Karpas-422 (cell line): ENCODE results near the gene CTAGE6. TPM values are rescaled to one million over a fixed set of nuclear protein-coding genes. Genes with fewer than 3 reads are reported as not detected.
"Not testable (repeated sequence)": the region's sequence is repeated elsewhere in the genome, so short reads cannot be mapped to it uniquely, and the experiment has no call there.

Source experiments
- DNase-seq: peaks from one replicate; pipeline ENCODE4 v3.0.0-alpha.2; 2015
- H2AFZ ChIP-seq: fragments of 200-600 bp; sonication (generic); 2 replicates; pipeline ENCODE4 v1.6.1; 2014; ENCODE audit warnings: antibody characterized with exemption, low read length, mixed read lengths
- H3K27ac ChIP-seq: fragments of 200-600 bp; sonication (generic); 2 replicates; pipeline ENCODE4 v1.5.1; 2014; ENCODE audit warnings: mild to moderate bottlenecking, low read length, moderate library complexity
- H3K27me3 ChIP-seq: fragments of 200-600 bp; sonication (generic); 2 replicates; pipeline ENCODE4 v1.6.1; 2014; ENCODE audit warnings: low read length, mixed read lengths
- H3K36me3 ChIP-seq: fragments of 200-600 bp; sonication (generic); 2 replicates; pipeline ENCODE4 v1.6.1; 2014; ENCODE audit warnings: low read length, mixed read lengths; ENCODE audit not compliant: insufficient read depth
- H3K4me1 ChIP-seq: fragments of 200-600 bp; sonication (generic); 2 replicates; pipeline ENCODE4 v1.6.1; 2014; ENCODE audit warnings: mild to moderate bottlenecking, low read length, mixed read lengths
- H3K4me2 ChIP-seq: fragments of 200-600 bp; sonication (generic); 2 replicates; pipeline ENCODE4 v1.6.1; 2014; ENCODE audit warnings: low read length, low read depth, mild to moderate bottlenecking; ENCODE audit not compliant: poor library complexity, severe bottlenecking
- H3K4me3 ChIP-seq: fragments of 200-600 bp; sonication (generic); 2 replicates; pipeline ENCODE4 v1.5.1; 2014; ENCODE audit warnings: mild to moderate bottlenecking, antibody characterized with exemption, low read length, mixed read lengths
- H3K79me2 ChIP-seq: fragments of 200-600 bp; sonication (generic); 2 replicates; pipeline ENCODE4 v1.6.1; 2014; ENCODE audit warnings: mild to moderate bottlenecking, low read length, mixed read lengths
- H3K9ac ChIP-seq: fragments of 200-600 bp; sonication (generic); 2 replicates; pipeline ENCODE4 v1.6.0; 2014; ENCODE audit warnings: low read length
- H3K9me2 ChIP-seq: fragments of 200-600 bp; sonication (generic), shearing (Covaris generic); replicated peaks from 2 replicates; pipeline ENCODE4 v1.6.0; 2014; ENCODE audit warnings: mild to moderate bottlenecking, low read length, moderate library complexity; ENCODE audit not compliant: insufficient read depth
- H3K9me3 ChIP-seq: fragments of 300-700, 200-600 bp; sonication (generic); 2 replicates; pipeline ENCODE4 v1.6.1; 2014; ENCODE audit warnings: low read length, mixed read lengths
- H4K20me1 ChIP-seq: fragments of 200-600 bp; sonication (generic); 2 replicates; pipeline ENCODE4 v1.6.1; 2014; ENCODE audit warnings: mild to moderate bottlenecking, antibody characterized with exemption, low read length, low read depth; ENCODE audit not compliant: insufficient read depth
- total RNA-seq: library from RNA; depleted of rRNA; stranded (reverse); fragments of >200 nt; shearing (Covaris generic); gene quantifications from 2 replicates; pipeline ENCODE4 v1.2.3, GENCODE V29; 2014; ENCODE audit warnings: low replicate concordance

The CTAGE6 gene
- total RNA-seq, 1 experiment from 2014 or later: not detected

DNA sequence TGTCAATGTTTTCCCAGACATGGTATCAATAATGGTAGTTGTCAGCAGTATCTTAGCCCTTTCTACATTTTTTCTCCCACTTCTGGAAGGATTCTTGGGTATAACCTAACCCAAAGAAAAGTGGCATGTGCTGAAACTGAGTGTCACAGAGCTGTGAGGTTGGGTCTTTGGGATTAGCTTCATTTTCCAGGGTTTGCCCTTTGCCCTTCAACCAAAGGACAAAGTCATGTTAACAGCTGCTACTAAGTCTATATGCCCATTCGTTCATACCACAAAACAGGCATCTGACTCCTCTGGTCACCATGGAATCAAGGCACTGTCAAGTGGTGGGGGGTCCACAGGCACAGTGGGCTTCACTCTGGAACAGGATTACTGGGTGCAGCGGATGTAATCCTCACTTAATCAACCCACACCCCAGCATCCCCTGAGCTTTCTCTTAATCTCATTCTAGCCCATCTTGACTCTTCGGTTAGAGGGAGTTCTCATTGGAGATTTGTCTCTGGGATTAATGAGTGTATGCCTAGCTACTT lies 29.1 kb downstream of the CTAGE6 start:
- no peaks in the 10 kb centered on the region for H4K20me1 ChIP-seq
- H3K4me1 ChIP-seq: no peaks in the 10 kb centered on the region
- no peaks in the 10 kb centered on the region for H3K27me3 ChIP-seq
- no peak overlapping the region for H3K9ac ChIP-seq
- H2AFZ ChIP-seq: no peak overlapping the region
- no peak overlapping the region for H3K4me2 ChIP-seq
- no peak for DNase-seq
- H3K36me3 ChIP-seq: no peaks in the 10 kb centered on the region
- H3K79me2 ChIP-seq: no peaks in the 10 kb centered on the region
- no peaks in the 10 kb centered on the region for H3K9me3 ChIP-seq
- H3K4me3 ChIP-seq: no peak overlapping the region
- no peaks in the 10 kb centered on the region for H3K9me2 ChIP-seq
- H3K27ac ChIP-seq: no peak overlapping the region

DNA sequence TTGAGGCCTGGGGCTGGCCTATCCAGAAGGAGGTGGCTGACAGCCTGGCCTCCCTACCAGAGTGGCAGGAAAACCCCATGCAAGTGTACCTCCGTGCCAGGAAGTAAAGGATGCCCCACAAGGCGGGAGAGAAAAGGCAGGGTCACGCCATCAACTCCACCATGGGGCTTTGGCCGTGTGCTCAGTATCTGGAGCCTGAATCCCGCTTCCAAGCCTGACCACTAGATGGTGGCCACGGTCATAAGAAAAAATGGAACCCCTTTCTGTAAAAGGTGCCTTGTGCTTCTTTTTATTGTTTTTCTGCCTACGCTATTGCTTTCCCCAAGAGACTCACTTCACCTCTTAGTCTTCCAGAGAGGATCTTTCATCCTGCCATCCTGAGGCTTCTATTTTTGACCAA lies 29.9 kb downstream of the CTAGE6 start:
- H3K79me2 ChIP-seq: not testable (repeated sequence)

DNA sequence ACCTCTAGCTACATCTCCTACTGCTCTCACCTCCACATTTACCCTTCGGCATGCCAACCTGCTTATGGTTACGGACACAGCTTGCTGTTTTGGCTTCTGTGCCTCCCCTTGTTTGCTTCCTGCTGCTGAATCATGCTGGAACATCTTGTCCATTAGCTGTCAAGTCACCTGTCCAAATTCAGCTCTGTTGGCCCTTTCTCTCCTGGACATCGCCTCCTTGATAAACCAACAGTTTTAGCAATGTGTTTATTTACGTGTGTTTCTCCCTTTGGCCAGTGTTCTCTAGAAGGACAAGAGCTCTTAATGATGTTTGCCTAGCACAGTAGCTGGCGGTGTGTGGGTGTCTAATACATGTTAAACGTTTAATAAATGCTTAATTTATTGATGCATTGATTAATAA lies 31.4 kb downstream of the CTAGE6 start:
- H2AFZ ChIP-seq, H4K20me1 ChIP-seq, H3K9me3 ChIP-seq, H3K9me2 ChIP-seq, H3K4me2 ChIP-seq, H3K36me3 ChIP-seq, H3K4me3 ChIP-seq, H3K9ac ChIP-seq, H3K27me3 ChIP-seq, H3K79me2 ChIP-seq, H3K27ac ChIP-seq, H3K4me1 ChIP-seq, DNase-seq: not testable (repeated sequence)

More for the DNA sequence above, 29.9 kb downstream of the CTAGE6 start:
- not testable (repeated sequence) for H3K9me3 ChIP-seq, H2AFZ ChIP-seq, H3K27ac ChIP-seq, H3K9ac ChIP-seq, H3K4me3 ChIP-seq, H3K36me3 ChIP-seq, H3K4me1 ChIP-seq, H3K4me2 ChIP-seq, DNase-seq, H4K20me1 ChIP-seq, H3K9me2 ChIP-seq, H3K27me3 ChIP-seq

DNA sequence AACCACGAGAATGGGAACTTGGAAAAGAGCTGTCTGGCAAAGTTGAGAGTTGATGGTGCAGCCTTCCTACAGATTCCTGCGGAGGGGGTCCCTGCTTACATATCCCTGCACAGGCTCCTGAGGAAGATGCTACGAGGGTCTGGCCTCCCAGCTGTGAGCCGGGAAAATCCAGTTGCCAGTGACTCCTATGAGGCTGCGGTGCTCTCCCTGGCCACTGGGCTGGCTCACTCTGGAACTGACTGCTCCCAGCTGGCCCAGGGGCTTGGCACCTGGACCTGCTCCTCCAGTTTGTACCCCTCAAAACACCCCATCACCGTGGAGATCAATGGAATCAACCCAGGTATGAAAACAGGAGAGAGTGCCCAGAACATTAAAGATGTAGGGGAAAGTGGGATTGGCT lies 37.2 kb downstream of the CTAGE6 start:
- not testable (repeated sequence) for H3K4me1 ChIP-seq, H3K36me3 ChIP-seq, H3K27ac ChIP-seq, H3K9me2 ChIP-seq, H4K20me1 ChIP-seq, H3K27me3 ChIP-seq, H3K4me3 ChIP-seq, H3K79me2 ChIP-seq, H3K4me2 ChIP-seq, H2AFZ ChIP-seq, DNase-seq, H3K9ac ChIP-seq, H3K9me3 ChIP-seq

DNA sequence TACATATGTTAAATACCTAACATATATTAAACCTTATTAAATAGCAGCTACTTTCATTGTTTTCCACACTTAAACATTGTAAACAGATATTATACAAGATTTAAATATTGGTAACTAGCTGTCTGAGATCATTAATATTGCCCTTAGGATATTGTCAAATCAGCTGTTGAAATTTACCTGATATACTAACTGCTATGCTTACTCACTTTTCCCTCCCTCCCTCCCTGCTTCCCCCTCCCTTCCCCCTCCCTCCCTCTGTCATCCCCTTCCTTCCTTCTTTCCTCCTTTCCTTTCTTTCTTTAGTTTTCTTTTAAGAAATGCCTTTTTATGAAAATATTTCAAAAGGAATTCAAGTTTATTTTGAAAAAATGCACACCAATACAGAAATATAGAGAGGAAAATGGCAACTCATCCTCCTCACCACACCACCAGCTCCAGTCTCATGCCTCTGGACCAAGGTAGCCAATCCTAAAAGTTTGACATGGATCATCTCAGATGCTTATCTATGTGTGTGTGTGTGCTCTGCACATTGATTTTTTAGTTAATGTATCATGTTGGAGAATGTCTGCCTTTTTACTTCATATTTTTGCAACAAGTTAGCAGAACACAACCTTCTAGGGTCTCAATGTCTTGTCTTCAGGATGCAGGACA lies 41.8 kb downstream of the CTAGE6 start:
- not testable (repeated sequence) for H3K27me3 ChIP-seq, H4K20me1 ChIP-seq, H3K9me2 ChIP-seq, DNase-seq, H3K4me1 ChIP-seq, H3K4me2 ChIP-seq, H2AFZ ChIP-seq, H3K36me3 ChIP-seq, H3K79me2 ChIP-seq, H3K9ac ChIP-seq, H3K9me3 ChIP-seq, H3K4me3 ChIP-seq, H3K27ac ChIP-seq

DNA sequence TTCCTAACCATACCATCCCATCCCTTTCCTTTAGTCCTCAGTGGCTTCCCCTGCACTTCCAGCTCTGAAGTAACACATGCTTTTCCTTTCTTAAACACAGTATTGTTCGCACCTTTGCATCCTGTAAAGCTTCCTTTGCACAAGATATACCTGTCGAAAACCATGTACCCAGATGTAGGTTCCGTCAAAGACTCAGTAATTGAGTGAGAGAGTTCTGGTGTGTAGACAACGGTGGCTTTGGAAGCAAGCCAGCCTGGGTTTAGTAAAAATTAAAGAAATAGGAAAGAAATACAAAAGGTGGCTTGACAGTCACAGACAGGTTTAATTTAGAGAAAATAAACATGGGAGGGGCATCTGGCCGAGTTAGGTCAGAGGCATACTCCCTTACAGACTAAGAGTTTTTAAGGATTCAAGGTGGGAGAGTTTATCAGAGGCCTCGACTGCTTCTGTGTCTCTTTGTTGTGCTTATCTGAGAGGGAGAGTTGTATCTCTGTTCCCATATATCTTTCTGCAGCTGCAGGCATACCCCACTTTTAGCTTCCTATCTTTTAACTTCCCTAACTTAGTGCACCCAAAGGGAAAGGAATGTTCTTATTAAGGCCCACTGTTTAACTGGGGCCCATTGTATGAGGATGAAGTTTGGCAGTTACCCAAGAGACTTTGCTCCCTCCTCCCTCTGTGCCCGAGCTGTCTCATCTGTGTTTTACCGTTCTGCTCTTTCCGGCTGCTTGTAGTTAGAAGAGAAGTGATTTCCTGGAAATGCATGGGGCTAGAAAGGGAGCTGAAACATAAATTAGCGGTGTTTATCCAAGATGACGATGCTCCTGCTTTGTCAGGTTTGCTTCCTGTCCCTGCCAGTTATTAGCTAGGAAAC lies 42.7 kb downstream of the CTAGE6 start:
- H3K27ac ChIP-seq, H3K79me2 ChIP-seq, H4K20me1 ChIP-seq, H3K9me3 ChIP-seq, H3K4me3 ChIP-seq, H3K4me1 ChIP-seq, DNase-seq, H3K9me2 ChIP-seq, H3K4me2 ChIP-seq, H2AFZ ChIP-seq, H3K9ac ChIP-seq, H3K27me3 ChIP-seq, H3K36me3 ChIP-seq: not testable (repeated sequence)

DNA sequence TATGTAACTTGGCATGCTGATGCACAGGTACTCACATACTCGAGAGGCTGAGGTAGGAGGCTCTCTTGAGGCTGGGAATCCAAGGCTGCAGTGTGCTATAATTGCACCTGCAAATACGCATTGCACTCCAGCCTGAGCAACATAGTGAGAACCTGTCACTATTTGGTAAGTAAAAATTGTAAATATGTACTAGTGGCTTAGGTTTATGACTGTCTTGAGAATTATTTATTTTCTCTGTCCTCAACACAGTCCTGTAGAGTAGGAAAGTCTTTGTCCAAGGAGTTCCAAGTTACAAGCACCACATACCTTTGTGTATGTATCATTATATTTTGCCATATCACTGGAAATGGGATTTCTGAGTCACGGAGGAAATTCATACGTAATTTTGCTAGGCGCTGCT lies 45.1 kb downstream of the CTAGE6 start:
- not testable (repeated sequence) for H3K9me3 ChIP-seq, H3K27me3 ChIP-seq, H3K4me1 ChIP-seq, H3K4me2 ChIP-seq, H3K79me2 ChIP-seq, DNase-seq, H3K9ac ChIP-seq, H4K20me1 ChIP-seq, H3K9me2 ChIP-seq, H2AFZ ChIP-seq, H3K36me3 ChIP-seq, H3K4me3 ChIP-seq, H3K27ac ChIP-seq

DNA sequence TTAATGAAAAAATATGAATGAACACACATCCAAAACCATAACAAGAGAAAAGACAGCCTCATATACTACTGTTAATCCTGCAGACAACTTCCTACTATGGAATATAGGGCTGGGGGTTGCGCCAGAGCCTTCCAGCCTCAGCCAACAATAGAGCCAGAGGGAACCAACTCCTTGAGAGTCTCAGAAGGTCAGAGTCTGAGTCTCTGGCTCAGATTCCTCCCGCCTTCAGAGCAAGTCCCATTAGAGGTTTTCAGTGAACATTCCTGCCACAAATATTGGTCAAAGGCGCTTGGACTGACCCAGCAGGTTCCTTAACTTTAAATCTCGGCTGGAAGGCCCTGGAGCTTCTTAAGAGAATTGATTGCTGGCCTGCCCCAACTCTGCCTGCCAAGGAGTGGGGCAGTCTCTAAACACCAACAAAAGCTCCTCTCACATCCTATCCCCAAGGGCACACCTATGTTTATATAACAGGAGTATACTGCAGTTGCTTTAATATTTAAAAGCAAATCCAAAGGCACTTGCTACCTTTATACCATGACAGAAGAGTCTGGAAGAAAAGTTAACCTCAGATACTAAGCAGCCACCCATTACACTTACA lies 45.7 kb downstream of the CTAGE6 start:
- DNase-seq, H3K27ac ChIP-seq, H3K9me2 ChIP-seq, H3K36me3 ChIP-seq, H3K4me1 ChIP-seq, H3K27me3 ChIP-seq, H3K4me3 ChIP-seq, H4K20me1 ChIP-seq, H3K79me2 ChIP-seq, H3K9ac ChIP-seq, H2AFZ ChIP-seq, H3K4me2 ChIP-seq, H3K9me3 ChIP-seq: not testable (repeated sequence)
